ENCODE data around the gene NOS1AP.
A peak's percentile ranks its signal among the peaks of the same experiment; 100 is the strongest.

The NOS1AP gene

GRCh38 chr1:162022626-162023025 is 46.9 kb upstream of the NOS1AP start:
- no peaks in the 10 kb centered on the region for H3K4me1 ChIP-seq (ENCODE audit: low read length)
- no peaks in the 10 kb centered on the region for H4K20me1 ChIP-seq (ENCODE audit: insufficient read depth, low read length)
- H3K27me3 ChIP-seq (replicated peaks; ENCODE audit: insufficient read depth, low read length), result peaks cover 5% of the 10 kb centered on the region; the same call in 1 of the 2 replicates
- no peak overlapping the region for H2AFZ ChIP-seq (ENCODE audit: low read length)
- no peaks in the 10 kb centered on the region for H3K36me3 ChIP-seq (replicated peaks; ENCODE audit: insufficient read depth, low read length)
- DNase-seq, result no peak
- no peaks in the 10 kb centered on the region for H3F3A ChIP-seq (ENCODE audit: insufficient read depth, low read length)
- H3K79me2 ChIP-seq (ENCODE audit: low read length), result no peaks in the 10 kb centered on the region
- H3K9ac ChIP-seq (ENCODE audit: low read length), result no peak overlapping the region
- no peak overlapping the region for H3K4me2 ChIP-seq (ENCODE audit: low read depth, low read length)
- no peak for TF ChIP-seq CTCF (IDR thresholded peaks at IDR 0.05; ENCODE audit: low read length)
- TF ChIP-seq EZH2phosphoT487 (IDR thresholded peaks at IDR 0.05; ENCODE audit: low read length), result no peak
- no peak for TF ChIP-seq EZH2 (optimal IDR thresholded peaks at IDR 0.05; ENCODE audit: low read depth, low read length)
- no peak overlapping the region for H3K4me3 ChIP-seq (ENCODE audit: low read length)
- H3K9me2 ChIP-seq (replicated peaks; ENCODE audit: insufficient read depth, low read length), result no peaks in the 10 kb centered on the region
- H3K9me3 ChIP-seq (replicated peaks; ENCODE audit: insufficient read depth, low read length), result no peaks in the 10 kb centered on the region
- no peak overlapping the region for H3K27ac ChIP-seq (ENCODE audit: low read length)

GRCh38 chr1:162023181-162023546 is 46.3 kb upstream of the NOS1AP start:
- TF ChIP-seq CTCF (IDR thresholded peaks at IDR 0.05; ENCODE audit: low read length) (no peak), EZH2phosphoT487 (IDR thresholded peaks at IDR 0.05; ENCODE audit: low read length) (no peak), EZH2 (optimal IDR thresholded peaks at IDR 0.05; ENCODE audit: low read depth, low read length) (no peak)
- H4K20me1 ChIP-seq (ENCODE audit: insufficient read depth, low read length), result no peaks in the 10 kb centered on the region
- H3K9me2 ChIP-seq (replicated peaks; ENCODE audit: insufficient read depth, low read length), result no peaks in the 10 kb centered on the region
- DNase-seq, result no peak
- no peak overlapping the region; the same call in 1 of the 2 replicates for H3K9ac ChIP-seq (ENCODE audit: low read length)
- H3K4me3 ChIP-seq (ENCODE audit: low read length), result peak overlapping the region; percentile 84
- peak overlapping the region; percentile 97; the same call in 1 of the 2 replicates for H3K4me2 ChIP-seq (ENCODE audit: low read depth, low read length)
- no peak overlapping the region for H3K27ac ChIP-seq (ENCODE audit: low read length)
- no peaks in the 10 kb centered on the region for H3F3A ChIP-seq (ENCODE audit: insufficient read depth, low read length)
- H2AFZ ChIP-seq (ENCODE audit: low read length), result peak overlapping the region; percentile 93
- no peaks in the 10 kb centered on the region for H3K4me1 ChIP-seq (ENCODE audit: low read length)
- no peaks in the 10 kb centered on the region for H3K36me3 ChIP-seq (replicated peaks; ENCODE audit: insufficient read depth, low read length)
- H3K9me3 ChIP-seq (replicated peaks; ENCODE audit: insufficient read depth, low read length), result no peaks in the 10 kb centered on the region
- peaks cover 5% of the 10 kb centered on the region; the same call in 1 of the 2 replicates for H3K27me3 ChIP-seq (replicated peaks; ENCODE audit: insufficient read depth, low read length)
- no peaks in the 10 kb centered on the region for H3K79me2 ChIP-seq (ENCODE audit: low read length)

- H2AFZ ChIP-seq (ENCODE audit: low read length), result peak within 1 kb of the TSS; percentile 93
- H3K27ac ChIP-seq (ENCODE audit: low read length), result no peak within 1 kb of the TSS
- peak within 1 kb of the TSS; percentile 97 for H3K4me2 ChIP-seq (ENCODE audit: low read depth, low read length)
- no peaks in the 10 kb centered on the region for H3K9me3 ChIP-seq (replicated peaks; ENCODE audit: insufficient read depth, low read length)
- H3K36me3 ChIP-seq (replicated peaks; ENCODE audit: insufficient read depth, low read length), result no peaks in the 10 kb centered on the region
- no peaks in the 10 kb centered on the region for H3K79me2 ChIP-seq (ENCODE audit: low read length)
- DNase-seq, result peak; percentile 77
- peak within 1 kb of the TSS; percentile 25; the same call in 1 of the 2 replicates for H3K9ac ChIP-seq (ENCODE audit: low read length)
- H3K4me1 ChIP-seq (ENCODE audit: low read length), result no peaks in the 10 kb centered on the region
- peak; percentile 37 for TF ChIP-seq CTCF (IDR thresholded peaks at IDR 0.05; ENCODE audit: low read length)
- TF ChIP-seq EZH2 (optimal IDR thresholded peaks at IDR 0.05; ENCODE audit: low read depth, low read length), result no peak
- no peaks in the 10 kb centered on the region for H4K20me1 ChIP-seq (ENCODE audit: insufficient read depth, low read length)
- peaks cover 5% of the 10 kb centered on the region; the same call in 1 of the 2 replicates for H3K27me3 ChIP-seq (replicated peaks; ENCODE audit: insufficient read depth, low read length)
- H3K4me3 ChIP-seq (ENCODE audit: low read length), result peak within 1 kb of the TSS; percentile 84
- no peaks in the 10 kb centered on the region for H3F3A ChIP-seq (ENCODE audit: insufficient read depth, low read length)
- no peaks in the 10 kb centered on the region for H3K9me2 ChIP-seq (replicated peaks; ENCODE audit: insufficient read depth, low read length)
These were observed 45.7 kb upstream of the NOS1AP start, which contains the start of gene OLFML2B for GRCh38 chr1:162023547-162024501. OLFML2B (minus strand) TSS chr1:162023869; CDS start chr1:162023430, 439 bp downstream.
